ENCODE measurements around the gene SND1.

Gene SND1

DNA sequence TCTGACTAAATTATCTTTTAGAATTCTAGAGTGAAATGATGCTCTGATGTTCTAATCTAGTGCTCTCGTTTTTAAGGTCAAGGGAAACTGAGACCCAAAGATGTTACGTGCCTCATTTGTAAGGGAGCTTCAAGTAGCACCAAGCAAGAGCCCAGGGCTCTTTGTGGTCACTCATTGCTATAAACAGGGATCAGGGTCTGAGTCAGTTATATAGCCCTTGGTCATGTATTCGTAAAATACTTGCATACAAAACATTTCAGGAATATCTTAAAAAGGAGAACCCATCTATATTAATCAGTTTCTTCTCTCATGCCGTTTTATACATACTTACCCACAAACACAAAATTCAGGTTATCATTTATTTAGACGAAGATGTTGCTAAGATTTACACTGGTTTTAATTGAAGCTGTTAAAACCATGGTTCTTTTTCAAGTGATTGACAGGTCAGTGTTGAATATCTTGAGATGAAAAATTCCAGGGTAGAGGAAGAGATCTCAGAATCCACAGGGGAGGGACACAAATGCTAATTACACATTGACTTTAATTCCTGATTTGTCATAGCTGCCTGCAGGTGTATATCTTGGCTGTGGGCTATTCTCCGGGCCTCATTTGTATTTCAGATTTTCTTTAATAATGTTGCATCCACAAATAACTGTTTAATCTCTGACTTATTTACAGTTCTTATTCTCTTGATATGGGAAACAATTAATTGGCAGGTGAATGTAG is 188.4 kb downstream of the SND1 start:
- peak; percentile 51 for FAIRE-seq
- TF ChIP-seq, protein P1, sequence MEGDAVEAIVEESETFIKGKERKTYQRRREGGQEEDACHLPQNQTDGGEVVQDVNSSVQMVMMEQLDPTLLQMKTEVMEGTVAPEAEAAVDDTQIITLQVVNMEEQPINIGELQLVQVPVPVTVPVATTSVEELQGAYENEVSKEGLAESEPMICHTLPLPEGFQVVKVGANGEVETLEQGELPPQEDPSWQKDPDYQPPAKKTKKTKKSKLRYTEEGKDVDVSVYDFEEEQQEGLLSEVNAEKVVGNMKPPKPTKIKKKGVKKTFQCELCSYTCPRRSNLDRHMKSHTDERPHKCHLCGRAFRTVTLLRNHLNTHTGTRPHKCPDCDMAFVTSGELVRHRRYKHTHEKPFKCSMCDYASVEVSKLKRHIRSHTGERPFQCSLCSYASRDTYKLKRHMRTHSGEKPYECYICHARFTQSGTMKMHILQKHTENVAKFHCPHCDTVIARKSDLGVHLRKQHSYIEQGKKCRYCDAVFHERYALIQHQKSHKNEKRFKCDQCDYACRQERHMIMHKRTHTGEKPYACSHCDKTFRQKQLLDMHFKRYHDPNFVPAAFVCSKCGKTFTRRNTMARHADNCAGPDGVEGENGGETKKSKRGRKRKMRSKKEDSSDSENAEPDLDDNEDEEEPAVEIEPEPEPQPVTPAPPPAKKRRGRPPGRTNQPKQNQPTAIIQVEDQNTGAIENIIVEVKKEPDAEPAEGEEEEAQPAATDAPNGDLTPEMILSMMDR (IDR thresholded peaks at IDR 0.05; ENCODE audit: insufficient read depth, missing control alignments): no peak
- DNase-seq (ENCODE audit: insufficient read length, low spot score): no peak

DNA sequence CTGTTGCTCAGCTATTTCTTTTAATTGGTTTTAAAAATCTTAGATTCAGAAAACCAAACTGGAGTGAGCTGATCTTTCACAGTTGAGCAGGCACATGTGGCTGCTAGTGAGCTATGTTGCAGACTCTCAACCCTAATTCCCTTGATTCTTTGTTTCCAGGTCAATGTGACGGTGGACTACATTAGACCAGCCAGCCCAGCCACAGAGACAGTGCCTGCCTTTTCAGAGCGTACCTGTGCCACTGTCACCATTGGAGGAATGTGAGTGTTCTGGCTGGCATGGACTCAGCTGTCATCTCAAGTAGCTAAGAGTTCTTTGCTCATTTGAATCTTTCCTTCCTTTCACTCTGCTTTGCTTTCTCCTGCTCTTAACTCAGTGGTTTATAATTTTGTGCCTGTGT is 192.2 kb downstream of the SND1 start:
- TF ChIP-seq, protein P1 (IDR thresholded peaks at IDR 0.05; ENCODE audit: insufficient read depth, missing control alignments): no peak
- DNase-seq (ENCODE audit: insufficient read length, low spot score) (no peak), FAIRE-seq (no peak)

DNA sequence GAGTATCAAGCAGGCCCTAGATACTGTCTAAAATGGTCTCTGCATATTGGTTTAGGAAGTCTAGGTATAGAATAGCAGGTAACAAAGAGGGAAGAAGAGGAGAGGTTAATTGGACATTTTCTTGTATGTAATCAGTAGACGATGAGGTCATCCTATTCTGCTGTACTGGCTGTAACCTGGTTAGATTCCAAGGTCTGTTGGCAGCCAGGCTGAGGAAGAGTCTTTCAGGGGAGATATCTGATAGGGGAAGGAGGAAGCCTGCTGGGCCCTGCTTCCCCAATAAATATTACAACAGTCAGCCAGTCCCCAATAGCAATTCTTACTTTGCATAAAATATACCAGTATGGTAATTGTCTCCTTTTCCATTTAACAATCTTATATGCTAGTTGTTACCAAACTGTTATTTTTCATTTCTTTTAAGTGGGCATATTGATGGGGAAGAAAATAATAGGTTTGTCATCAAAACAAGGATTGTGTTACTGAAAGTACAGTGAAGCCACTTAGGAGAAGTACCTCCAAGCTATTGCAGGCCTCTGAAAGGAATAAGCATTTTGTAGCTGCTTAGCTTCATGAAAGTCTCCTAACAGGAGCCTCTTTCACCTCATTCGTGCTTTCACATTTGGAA is 192.8 kb downstream of the SND1 start:
- DNase-seq (ENCODE audit: insufficient read length, low spot score) (no peak), FAIRE-seq (no peak)
- TF ChIP-seq, protein P1 (IDR thresholded peaks at IDR 0.05; ENCODE audit: insufficient read depth, missing control alignments): no peak

DNA sequence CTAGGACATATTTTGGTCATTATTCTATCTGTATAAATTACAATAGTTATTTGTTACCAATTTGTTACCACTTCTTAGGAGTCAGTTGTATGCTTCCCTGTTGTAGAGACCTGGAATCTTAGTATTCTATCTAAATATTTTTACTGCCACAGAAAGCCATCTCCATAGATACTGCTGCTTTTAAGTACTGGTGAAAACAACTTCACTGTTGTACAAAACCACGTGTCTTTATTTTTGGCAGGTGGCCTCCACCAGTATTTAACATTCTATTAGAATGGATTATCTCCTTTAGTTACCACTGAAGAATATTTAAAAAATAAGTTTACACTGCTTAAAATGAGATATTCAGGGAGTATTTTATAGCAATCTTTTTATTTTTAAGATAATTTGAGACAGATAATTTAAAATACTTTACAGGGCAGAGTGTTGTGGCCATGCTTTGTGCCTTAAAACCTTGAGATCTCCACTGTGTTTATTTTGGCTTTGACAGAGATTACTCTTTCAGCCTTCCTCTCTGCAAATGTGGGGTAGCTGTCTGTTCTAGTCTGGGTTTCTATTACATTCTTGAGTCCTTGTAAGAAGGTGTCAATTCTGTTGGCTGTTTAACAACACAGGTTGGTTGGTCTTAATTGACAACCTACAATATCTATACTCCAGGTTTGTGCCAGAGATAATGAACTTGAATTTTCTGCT is 193.7 kb downstream of the SND1 start:
- DNase-seq (ENCODE audit: insufficient read length, low spot score) (no peak), FAIRE-seq (no peak)
- TF ChIP-seq, protein P1 (IDR thresholded peaks at IDR 0.05; ENCODE audit: insufficient read depth, missing control alignments): no peak

DNA sequence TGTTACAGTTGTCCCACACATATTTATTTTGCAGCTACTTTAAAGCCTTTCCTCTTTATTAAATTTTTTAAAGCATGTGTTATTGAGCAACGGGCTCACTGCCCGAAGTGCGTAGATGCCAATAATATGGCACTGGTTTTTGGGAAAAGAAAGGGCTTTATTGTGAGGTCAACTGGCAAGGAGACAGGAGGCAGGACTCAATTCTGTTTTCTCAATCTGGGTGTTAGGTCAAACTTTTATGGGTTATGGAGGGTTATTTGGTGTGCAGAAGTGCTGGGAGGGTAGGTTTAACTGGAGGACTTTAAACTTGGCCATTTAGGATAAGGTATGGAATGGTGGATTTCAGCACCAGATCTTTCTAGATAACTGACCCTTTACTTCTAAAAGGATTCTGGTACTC is 195.6 kb downstream of the SND1 start:
- TF ChIP-seq, protein P1 (IDR thresholded peaks at IDR 0.05; ENCODE audit: insufficient read depth, missing control alignments): no peak
- no peak for FAIRE-seq
- DNase-seq (ENCODE audit: insufficient read length, low spot score): no peak

- DNase-seq (ENCODE audit: insufficient read length, low spot score): no peak
- TF ChIP-seq, protein P1 (IDR thresholded peaks at IDR 0.05; ENCODE audit: insufficient read depth, missing control alignments): no peak
- no peak for FAIRE-seq
Observed at GRCh38 chr7:127848241-127848640, 196.2 kb downstream of the SND1 start.

All from D721Med (cell line).